Stimulated activated CD4-positive, alpha-beta T cell treated with anti-CD3 and anti-CD28 coated beads, Interleukin-4, amount 100 ng/mL, for 4 hours (primary cell): Measurements from ENCODE around the gene MEF2B.
"Not testable (repeated sequence)": the region's sequence is repeated elsewhere in the genome, so short reads cannot be mapped to it uniquely, and the experiment has no call there.

Experiments used
- DNase-seq, 2 experiments: peaks; one replicate each; pipeline ENCODE4 v3.0.0-alpha.2; 2020

MEF2B gene

GRCh38 chr19:19121371-19121770, 48.7 kb downstream of the MEF2B start:
- no peak for DNase-seq

- DNase-seq = no peak
Measured at GRCh38 chr19:19120308-19121231, 49.5 kb downstream of the MEF2B start.

DNA sequence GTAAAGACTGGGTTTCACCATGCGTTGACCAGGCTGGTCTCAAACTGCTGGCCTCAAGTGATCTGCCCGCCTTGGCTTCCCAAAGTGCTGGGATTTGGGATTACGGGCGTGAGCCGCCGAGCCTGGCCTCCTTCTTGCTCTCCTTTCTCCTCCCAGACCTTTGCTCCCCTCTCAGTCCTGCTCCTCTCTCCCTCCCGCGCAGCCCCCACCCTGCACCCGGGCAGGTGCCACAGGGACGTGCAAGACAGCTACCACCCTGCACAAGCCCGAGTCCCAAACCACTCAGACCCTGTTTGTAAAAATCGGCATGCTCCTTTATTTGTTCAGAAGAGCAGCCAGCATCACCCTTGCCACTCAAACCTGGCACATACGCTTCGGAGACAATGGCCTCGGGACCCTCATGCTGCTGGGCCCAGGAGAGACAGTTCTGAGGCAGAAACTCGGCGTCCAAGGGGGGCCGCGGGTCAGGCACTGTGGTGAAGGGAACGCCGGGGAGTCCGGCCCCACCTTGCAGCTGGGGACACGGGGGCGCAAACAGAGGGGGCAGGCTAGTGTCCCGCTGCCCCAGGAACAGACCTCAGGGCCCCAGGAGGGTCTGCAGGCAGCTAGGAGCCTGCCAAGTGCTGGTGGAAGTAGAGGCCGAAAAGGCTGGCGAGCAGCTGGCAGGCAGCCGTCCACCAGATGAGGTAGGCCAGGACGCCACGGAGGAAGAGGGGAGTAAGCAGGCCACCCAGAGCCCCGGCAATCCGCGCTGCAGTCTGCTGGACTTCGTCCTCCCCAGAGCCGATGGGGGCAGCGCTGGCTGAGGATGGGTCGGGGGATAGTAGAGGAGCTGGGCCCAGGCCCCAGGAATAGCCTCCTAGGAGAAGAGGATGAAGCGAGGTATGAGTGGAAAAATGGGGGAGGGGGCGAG, 50.5 kb downstream of the MEF2B start:
- DNase-seq = no peak

DNA sequence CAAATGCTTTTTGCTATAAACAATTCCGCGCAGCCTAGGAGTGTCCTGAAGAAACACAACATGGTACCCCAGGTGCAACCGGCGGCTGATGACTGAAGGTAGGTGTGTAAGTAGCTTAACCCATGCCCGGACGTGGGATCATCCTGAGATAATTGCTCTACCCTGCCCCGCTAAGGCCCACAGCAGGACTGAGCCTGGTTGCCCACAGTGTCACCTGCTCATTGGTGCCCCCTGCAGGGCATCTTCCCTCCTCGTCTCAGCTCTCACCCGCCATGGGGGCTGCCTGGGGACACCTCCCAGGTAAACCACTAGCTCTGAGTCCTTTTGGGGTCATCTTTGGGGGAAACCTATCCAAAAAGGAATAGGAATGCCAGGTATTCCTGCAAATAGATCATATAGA, 54.1 kb downstream of the MEF2B start:
- DNase-seq = peak; percentile 12 to 51

DNA sequence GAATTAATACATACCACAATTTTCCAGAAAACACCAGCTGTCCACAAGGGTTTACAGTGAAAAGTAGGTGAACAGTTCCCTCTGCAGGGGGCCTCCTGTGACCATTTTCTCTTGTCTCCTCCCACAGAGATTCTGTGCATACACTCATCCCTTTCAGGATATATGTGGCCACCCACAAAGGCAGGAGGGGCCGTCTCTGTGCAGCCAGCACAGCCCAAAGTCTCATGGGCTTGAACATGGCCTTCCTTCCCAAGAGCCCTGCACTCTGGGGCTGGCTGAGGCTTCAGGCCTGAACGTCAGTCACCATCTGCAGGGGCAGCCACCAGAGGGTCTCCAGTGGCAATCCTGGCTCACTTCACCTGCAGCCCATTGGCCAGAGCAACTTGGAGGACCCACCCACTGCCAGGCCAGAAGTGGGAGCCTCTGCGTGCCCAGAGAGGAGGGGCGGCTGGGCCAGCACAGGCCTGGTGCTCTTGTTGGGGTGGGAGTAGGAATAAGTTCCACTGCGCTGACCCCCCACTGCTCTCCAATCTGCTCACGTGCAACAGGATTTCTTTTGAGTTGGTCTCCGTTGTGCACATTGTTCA, 56.9 kb downstream of the MEF2B start:
- DNase-seq = no peak

DNA sequence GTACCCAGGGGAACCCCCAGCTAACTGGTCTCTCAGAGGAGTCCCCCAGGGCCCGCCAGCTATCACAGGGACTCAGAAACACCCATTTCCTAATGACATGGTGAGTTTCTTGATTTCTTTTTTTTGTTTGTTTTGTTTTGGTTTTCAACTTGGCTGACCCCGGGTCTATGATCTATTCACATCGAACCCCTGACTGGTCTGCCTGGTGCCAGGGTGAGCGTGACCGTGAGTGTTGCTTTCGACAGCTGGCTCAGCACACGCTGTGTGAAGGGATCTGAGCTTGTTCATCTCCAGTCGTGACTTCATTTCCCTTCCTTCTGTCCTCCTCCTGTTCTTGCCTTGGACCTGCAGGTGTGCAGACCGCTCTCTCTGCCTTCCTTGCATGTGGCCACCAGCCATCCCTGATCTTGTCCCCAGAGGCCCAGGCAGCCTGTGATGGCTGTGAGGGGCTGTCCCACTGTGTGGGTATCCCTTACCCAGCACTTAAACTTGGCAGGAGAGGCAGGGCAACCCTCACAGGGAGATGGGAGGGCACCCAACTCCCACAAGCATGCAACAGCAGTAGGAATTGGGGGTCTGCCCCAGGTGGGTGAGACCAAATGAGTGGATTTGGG, 58.0 kb downstream of the MEF2B start:
- DNase-seq = no peak

- no peak for DNase-seq
Measured at GRCh38 chr19:19111136-19111835, 58.8 kb downstream of the MEF2B start.

DNA sequence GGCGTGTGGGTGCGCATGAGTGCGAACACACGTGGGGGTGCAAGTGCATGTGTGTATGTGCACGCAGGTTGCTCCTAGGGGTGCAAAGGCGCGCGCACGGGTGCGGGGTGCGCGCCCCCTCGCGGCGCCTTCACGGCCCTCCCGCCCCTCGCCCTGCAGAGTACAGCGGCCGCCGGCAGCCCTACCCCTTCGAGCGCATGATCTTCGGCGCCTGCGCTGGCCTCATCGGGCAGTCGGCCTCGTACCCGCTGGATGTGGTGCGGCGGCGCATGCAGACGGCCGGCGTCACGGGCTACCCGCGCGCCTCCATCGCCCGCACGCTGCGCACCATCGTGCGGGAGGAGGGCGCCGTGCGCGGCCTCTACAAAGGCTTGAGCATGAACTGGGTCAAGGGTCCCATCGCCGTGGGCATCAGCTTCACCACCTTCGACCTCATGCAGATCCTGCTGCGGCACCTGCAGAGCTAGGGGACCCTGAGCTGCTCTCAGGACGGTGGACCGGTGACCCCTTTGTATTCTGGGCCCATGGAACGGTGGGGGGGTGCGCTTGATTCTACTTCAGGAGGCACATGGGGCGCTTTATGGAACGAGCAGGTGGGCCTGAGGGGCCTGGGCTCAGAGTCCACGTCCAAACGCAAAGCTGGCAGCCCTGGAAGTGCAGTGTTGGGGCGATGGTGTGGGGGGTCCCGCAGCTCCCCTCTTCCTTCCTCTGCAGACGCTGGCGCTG, 59.5 kb downstream of the MEF2B start:
- DNase-seq = peak in 1 of 2 experiments; percentile 12

GRCh38 chr19:19109601-19110000, 60.5 kb downstream of the MEF2B start:
- no peak for DNase-seq

DNA sequence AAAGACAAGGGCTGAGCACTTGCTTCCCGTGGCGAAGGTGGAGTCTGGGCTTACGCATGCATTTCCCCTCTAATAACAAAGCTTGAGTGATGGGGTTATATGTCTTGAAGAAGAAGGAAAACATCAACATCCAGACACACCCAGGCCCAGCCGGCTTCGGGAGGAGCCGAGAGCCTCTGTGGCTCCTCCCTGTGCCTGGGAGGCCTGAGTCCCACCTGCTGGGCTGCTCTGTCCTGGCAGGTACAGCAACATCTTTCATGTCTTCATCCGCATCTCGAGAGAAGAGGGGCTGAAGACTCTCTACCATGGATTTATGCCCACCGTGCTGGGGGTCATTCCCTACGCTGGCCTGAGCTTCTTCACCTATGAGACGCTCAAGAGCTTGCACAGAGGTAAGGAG, 62.4 kb downstream of the MEF2B start:
- no peak for DNase-seq

DNA sequence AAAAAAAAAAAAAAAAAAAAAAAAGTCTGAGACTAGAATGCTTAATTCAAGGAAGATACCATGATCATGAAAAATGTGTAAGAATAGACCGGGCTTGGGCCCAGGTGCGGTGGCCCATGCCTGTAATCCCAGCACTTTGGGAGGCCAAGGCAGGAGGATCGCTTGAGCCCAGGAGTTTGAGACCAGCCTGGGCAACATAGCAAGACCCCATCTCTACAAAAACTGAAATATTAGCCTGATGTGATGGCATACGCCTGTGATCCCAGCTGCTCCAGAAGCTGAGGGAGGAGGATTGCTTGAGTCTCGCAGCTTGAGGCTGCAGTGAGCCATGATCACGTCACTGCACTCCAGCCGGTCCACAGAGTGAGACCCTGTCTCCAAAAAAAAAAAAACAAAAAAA, 63.1 kb downstream of the MEF2B start:
- DNase-seq = not testable (repeated sequence)

DNA sequence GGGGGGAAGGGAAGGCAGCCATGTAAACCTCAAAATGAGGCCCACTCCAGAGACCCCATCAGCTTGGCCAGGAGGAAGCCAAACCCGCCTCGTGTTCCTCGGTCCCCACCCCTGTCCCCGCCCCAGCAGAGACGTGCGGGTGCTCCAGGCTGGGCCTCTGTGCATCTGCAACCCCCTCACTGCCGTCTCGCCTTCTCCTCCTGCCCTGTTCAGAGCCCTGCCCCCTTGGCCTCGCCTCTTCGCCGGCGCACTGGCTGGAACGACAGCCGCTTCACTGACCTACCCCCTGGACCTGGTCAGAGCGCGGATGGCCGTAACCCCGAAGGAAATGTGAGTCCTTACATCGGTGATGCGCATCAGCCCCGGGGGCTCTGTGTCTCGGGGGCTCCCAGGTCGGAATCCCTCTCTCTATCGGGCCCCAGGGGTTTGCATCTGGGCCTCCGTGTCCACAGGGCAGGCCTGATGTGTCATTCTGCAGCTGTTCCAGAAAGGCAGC, 64.0 kb downstream of the MEF2B start:
- DNase-seq = no peak

DNA sequence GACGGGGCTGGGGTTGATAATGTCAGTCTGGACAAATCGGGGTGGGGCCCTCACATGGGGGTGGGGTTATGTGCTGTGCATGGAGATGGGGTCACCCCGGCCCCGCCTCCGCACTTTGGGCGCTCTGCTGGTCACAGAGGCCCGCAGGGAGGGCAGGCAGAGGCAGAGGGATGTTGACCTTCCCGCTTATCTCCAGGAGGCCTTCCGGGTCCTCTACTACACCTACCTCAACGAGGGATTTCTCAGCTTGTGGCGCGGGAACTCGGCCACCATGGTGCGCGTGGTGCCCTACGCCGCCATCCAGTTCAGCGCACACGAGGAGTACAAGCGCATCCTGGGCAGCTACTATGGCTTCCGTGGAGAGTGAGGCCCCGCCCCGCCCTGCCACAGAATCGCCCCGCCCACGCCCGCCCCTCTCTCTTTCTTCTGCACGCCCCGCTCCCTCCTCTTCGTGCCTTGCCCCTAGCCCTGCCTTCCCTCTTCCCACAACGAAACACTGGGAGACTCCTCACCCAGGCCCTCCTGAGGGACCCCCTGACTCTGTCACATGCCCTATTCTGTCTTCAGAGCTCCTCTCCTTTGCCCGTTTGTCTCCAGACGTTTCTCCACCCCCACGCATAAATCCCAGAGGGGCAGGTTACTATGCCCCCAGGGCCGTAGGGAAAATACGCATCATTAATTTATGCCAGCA, 64.6 kb downstream of the MEF2B start:
- DNase-seq = no peak

DNA sequence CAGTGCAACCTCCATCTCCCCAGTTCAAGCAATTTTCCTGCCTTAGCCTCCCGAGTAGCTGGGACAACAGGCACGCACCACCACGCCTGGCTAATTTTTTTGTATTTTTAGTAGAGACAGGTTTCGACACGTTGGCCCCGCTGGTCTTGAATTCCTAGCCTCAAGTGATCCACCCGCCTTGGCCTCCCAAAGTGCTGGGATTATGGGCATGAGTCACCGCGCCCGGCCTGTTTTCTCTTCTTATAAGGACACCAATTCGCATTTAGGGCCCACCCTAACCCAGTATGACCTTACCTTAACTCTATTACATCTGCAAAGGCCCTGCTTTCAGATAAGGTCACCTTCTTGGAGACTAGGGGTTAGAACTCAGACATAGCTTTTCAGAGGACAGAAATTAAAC, 66.9 kb downstream of the MEF2B start:
- no peak for DNase-seq

GRCh38 chr19:19102566-19102965, 67.5 kb downstream of the MEF2B start:
- DNase-seq = not testable (repeated sequence)

DNA sequence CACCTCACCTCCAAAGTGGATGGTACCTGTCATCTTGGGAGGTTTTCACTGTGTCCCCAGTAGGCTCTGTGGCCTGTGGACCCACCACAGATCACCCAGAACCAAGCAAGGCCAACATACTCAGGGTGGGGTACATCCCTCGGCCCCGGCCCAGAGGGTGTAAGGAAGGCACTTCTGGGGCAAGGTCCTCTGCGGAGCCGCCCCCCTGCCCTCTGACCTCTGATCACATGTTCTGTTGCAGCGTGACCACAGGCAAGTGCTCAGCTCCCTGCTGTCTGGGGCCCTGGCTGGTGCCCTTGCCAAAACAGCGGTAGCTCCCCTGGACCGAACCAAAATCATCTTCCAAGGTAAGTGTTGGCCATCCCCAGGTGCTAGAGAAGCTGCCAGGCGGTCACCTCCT, 68.5 kb downstream of the MEF2B start:
- DNase-seq = no peak

DNA sequence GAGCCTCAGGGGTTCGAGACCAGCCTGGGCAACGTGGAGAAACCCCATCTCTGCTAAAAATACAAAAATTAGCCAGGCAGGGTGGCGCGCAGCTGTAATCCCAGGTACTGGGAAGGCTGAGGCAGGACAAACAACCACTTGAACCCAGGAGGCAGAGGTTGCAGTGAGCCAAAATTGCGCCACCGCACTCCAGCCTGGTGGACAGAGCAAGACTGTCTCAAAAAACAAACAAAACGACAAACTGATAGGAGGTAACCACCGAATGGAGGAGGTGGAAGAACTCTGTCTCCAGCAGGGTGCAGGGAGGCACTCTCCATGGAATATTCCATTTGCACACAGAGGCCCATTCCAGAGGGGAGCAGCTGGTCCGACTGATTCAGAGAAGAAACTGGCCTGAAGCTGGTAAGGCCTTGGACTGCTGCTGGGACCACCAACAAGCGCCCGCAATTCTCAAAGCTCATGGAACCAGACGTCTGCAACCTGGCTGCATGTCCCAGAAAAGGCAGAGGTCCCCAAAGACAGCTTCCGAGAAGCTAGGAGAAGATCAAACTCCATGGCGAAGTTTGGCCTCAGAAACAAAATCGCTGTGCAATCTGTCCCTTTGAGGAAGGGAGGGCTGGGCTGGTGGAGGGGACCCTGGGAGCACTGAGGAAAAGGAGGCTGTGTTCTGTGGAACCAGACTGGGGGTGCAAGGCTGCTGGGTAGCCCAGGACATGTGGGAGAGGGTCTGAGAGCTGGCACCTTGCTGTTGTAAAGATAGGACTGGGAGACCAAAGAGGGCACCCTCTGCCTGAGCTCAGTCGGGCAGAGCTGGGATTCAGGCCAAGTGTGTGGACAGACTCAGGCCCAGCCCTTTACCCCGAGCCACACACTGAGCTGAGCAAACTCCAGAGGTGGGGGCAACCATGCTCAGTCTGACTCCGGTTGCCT, 71.1 kb downstream of the MEF2B start:
- DNase-seq = no peak

GRCh38 chr19:19098084-19098702, 71.9 kb downstream of the MEF2B start:
- no peak for DNase-seq
